Measurements from ENCODE around the gene OR6V1. TPM values are rescaled to one million over a fixed set of nuclear protein-coding genes. Genes with fewer than 3 reads are reported as not detected.
A peak's percentile ranks its signal among the peaks of the same experiment; 100 is the strongest.
"Not testable (repeated sequence)": the region's sequence is repeated elsewhere in the genome, so short reads cannot be mapped to it uniquely, and the experiment has no call there.

The OR6V1 gene
- polyA plus RNA-seq, 6 donors from 2014 or later: not detected

DNA sequence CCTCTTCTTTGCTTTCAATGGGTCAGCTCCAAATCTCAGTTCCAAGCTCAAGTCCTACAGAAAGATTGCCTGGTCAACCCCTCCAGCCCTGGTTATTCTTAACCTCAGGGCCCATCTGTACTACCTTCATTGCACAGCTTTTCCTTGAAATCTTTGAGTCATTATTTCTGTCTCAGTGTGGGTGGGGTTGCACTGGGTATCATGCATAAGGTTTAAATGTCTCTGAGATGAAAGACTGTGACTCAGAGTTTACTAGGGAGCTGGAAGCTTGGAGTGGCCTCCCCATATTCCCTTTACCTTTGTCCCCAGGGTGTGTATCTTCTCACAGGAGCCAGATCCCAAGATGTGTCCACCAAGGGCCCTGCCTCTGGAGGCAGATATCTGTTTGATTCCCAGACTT is 3.3 kb upstream of the OR6V1 start:
- Mint-ChIP-seq H3K27me3 (no peaks in the 10 kb centered on the region), H3K27ac (no peak overlapping the region)

DNA sequence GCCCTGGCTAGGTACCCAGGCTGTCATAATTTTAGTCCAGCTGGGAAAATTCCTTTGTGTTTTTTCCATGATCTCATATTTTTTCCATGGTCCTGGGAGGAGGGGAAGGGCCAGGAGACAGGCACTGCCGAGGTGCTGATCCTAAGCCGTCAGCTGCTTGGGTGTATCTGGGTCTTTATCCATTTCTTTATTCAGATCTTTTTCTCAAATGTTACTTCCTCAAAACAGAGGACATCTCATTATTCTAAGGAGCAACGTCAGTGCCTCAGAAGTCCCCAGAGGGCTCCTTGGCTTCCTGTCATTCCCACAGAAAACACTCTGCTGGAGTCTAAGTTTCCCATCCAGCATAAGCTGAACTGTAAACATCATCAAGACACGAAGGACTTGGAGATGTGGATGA is 2.8 kb upstream of the OR6V1 start:
- Mint-ChIP-seq H3K36me3 (no peaks in the 10 kb centered on the region), H3K27ac (peak overlapping the region in 2 of 6 donors; percentile 3 to 59), H3K9me3 (no peaks in the 10 kb centered on the region), H3K27me3 (no peaks in the 10 kb centered on the region), H3K4me3 (peak overlapping the region in 7 of 8 donors; percentile 45 to 81 (median 53)), H3K4me1 (peaks cover 53 to 74% (median 67%) of the 10 kb centered on the region in 3 donors)
- DNase-seq (no peak), ATAC-seq (ENCODE audit: low read depth in 2 of 2) (peak; percentile 50 to 54)

More for the DNA sequence above, 3.3 kb upstream of the OR6V1 start:
- peak overlapping the region in 2 of 8 donors; percentile 26 to 63 for H3K4me3 Mint-ChIP-seq
- H3K36me3 Mint-ChIP-seq: no peaks in the 10 kb centered on the region
- H3K9me3 Mint-ChIP-seq: no peaks in the 10 kb centered on the region
- ATAC-seq (ENCODE audit: low read depth in 2 of 2) (no peak), DNase-seq (no peak)
- peaks cover 53 to 70% (median 66%) of the 10 kb centered on the region in 3 donors for H3K4me1 Mint-ChIP-seq

- ATAC-seq (ENCODE audit: low read depth in 2 of 2) (no peak), DNase-seq (no peak)
- H3K27ac Mint-ChIP-seq: peak overlapping the region in 1 of 6 donors; percentile 9
- H3K36me3 Mint-ChIP-seq: no peaks in the 10 kb centered on the region
- H3K27me3 Mint-ChIP-seq: no peaks in the 10 kb centered on the region
- peaks cover 0 to 2% (median 0%) of the 10 kb centered on the region in 7 donors for H3K9me3 Mint-ChIP-seq
- peak overlapping the region in 1 of 8 donors; percentile 71 for H3K4me3 Mint-ChIP-seq
- peaks cover 53 to 70% (median 63%) of the 10 kb centered on the region in 3 donors for H3K4me1 Mint-ChIP-seq
Observed at GRCh38 chr7:143050931-143051330, 1.2 kb upstream of the OR6V1 start.

DNA sequence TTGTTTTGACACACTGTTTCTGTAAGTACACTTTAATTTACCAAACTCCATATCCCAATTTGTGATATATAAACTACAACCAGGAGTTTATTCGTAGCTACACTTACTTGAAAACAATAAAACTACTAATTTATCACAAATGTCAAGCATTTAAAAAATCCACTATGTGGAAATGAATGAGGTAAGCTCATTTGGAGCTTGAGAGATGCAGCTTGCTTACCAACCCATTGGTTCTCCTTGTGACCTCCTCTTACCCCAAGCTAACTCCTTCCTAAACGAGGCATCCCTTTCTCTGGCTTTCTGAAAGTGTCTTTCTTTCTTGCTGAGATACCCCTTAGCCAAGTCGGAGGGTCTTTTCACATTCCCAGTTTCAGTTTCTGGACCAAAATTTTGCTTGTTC is 2.5 kb downstream of the OR6V1 start:
- Mint-ChIP-seq H3K9me3 (peaks cover 0 to 2% (median 0%) of the 10 kb centered on the region in 7 donors), H3K27ac (no peak overlapping the region), H3K4me3 (no peak overlapping the region), H3K4me1 (peaks cover 34 to 55% (median 44%) of the 10 kb centered on the region in 3 donors), H3K36me3 (no peaks in the 10 kb centered on the region), H3K27me3 (no peaks in the 10 kb centered on the region)
- ATAC-seq (ENCODE audit: low read depth in 2 of 2): no peak
- DNase-seq: no peak

DNA sequence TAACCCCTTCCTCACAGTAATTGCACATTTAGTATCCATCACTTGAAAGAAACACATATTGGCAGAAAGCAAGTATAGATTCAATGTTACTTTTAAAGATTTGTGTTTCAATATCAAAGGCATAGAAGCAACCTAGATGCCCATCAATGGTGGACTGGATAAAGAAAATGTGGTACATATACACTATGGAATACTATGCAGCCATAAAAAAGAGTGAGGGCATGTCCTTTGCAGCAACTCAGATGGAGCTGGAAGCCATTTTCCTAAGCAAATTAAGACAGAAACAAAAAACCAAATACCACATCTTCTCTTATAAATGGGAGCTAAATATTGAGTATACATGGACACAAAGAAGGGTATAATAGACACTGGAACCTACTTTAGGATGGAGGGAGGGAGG is 3.6 kb downstream of the OR6V1 start:
- peaks cover 32 to 54% (median 42%) of the 10 kb centered on the region in 3 donors for H3K4me1 Mint-ChIP-seq
- peaks cover 0 to 2% (median 0%) of the 10 kb centered on the region in 7 donors for H3K9me3 Mint-ChIP-seq
- no peak overlapping the region for H3K27ac Mint-ChIP-seq
- H3K27me3 Mint-ChIP-seq: no peaks in the 10 kb centered on the region
- no peak overlapping the region for H3K4me3 Mint-ChIP-seq
- DNase-seq (no peak), ATAC-seq (ENCODE audit: low read depth in 2 of 2) (no peak)
- H3K36me3 Mint-ChIP-seq: no peaks in the 10 kb centered on the region

DNA sequence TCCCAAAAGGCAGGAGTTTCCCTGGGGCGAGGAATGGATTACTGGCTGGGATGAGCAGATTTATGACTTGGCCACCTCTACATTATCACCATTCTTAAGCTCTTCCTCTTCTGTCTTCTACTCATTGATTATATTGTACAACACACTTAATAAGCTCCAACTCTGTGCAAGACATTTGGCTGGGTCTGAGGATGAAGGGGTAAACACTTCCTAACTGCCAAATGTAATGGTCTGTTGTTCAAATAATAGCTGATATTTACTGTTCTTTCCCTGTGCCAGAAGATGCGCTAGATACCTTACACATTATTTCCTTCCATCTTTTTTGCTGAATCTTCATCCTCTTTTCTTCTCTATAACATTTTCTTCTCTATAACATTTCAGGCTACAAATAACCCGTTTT is 11.6 kb downstream of the OR6V1 start:
- H3K27ac Mint-ChIP-seq: peak overlapping the region in 1 of 6 donors; percentile 20
- ATAC-seq (ENCODE audit: low read depth in 2 of 2) (no peak), DNase-seq (no peak)
- peaks cover 9 to 30% of the 10 kb centered on the region in 2 donors for H3K36me3 Mint-ChIP-seq
- no peak overlapping the region for H3K4me3 Mint-ChIP-seq
- peaks cover 0 to 17% (median 9%) of the 10 kb centered on the region in 7 donors for H3K9me3 Mint-ChIP-seq
- no peaks in the 10 kb centered on the region for H3K27me3 Mint-ChIP-seq
- H3K4me1 Mint-ChIP-seq: peaks cover 24 to 48% (median 29%) of the 10 kb centered on the region in 3 donors

- peaks cover 21 to 31% (median 23%) of the 10 kb centered on the region in 3 donors for H3K4me1 Mint-ChIP-seq
- H3K4me3 Mint-ChIP-seq: peak overlapping the region in 1 of 8 donors; percentile 1
- no peaks in the 10 kb centered on the region for H3K27me3 Mint-ChIP-seq
- H3K9me3 Mint-ChIP-seq: peaks cover 0 to 12% (median 7%) of the 10 kb centered on the region in 7 donors
- DNase-seq: no peak
- H3K36me3 Mint-ChIP-seq: peaks cover 9 to 21% of the 10 kb centered on the region in 2 donors
- no peak overlapping the region for H3K27ac Mint-ChIP-seq
- ATAC-seq (ENCODE audit: low read depth in 2 of 2): no peak
Observed at GRCh38 chr7:143068446-143068845, 16.3 kb downstream of the OR6V1 start.

DNA sequence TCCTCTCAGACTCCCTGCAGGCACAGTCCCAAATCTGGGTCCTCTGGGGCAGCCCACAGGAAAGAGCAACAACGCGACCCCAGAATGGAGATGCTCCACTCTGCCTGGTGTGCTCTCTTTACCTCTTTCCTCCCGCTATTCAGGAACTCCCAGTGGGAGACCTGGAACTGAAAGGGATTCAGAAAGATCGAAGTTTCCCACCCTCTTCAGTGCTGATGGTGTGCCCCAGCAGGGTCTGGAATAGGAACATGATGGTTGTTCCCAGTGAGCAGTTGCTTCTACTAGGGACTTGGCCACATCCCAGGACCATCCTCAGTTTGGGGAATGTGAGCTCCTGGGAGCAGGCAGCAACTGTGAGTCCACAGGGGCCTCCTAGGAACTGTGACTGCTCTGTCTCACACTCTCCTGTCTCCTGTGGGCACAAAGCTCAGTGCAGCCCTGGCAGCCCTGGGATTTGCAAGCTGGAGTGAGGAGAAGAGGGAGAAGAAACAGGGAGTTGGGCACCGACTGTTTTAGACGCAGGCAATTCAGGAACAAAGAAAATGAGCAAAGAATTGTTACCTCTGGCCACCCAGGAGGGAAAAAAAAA is 17.9 kb downstream of the OR6V1 start:
- Mint-ChIP-seq H3K4me3 (no peak overlapping the region), H3K9me3 (peaks cover 0 to 10% (median 5%) of the 10 kb centered on the region in 7 donors), H3K36me3 (peaks cover 0 to 9% of the 10 kb centered on the region in 2 donors), H3K27me3 (no peaks in the 10 kb centered on the region), H3K27ac (peak overlapping the region in 1 of 6 donors; percentile 90), H3K4me1 (peaks cover 21 to 33% (median 24%) of the 10 kb centered on the region in 3 donors)
- ATAC-seq (ENCODE audit: low read depth in 2 of 2) (no peak), DNase-seq (no peak)

DNA sequence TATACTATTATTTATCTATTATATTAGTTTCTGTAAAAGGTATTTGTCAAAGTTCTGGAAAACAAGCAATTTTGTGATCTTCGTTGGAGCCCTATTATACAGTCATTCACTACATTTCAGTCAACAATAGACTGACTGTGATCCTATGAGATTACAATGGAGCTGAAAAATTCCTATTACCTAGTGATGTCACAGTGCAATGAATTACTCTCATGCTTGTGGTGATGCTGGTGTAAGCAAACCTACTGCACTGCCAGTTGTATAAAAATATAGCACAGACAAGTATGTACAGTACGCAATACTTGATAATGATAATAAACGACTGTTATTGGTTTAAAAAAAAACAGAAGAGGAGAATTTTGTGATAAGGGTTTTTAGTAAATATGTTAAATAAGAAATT is 21.4 kb downstream of the OR6V1 start:
- ATAC-seq (ENCODE audit: low read depth in 2 of 2): no peak
- Mint-ChIP-seq H3K9me3 (peaks cover 0 to 7% (median 4%) of the 10 kb centered on the region in 7 donors), H3K4me3 (no peak overlapping the region), H3K4me1 (peaks cover 38 to 63% (median 46%) of the 10 kb centered on the region in 3 donors), H3K36me3 (peaks cover 0 to 5% of the 10 kb centered on the region in 2 donors), H3K27ac (no peak overlapping the region), H3K27me3 (no peaks in the 10 kb centered on the region)
- DNase-seq: no peak

- Mint-ChIP-seq H3K27ac (no peak overlapping the region), H3K4me1 (peaks cover 35 to 62% (median 43%) of the 10 kb centered on the region in 3 donors), H3K9me3 (peaks cover 0 to 13% (median 10%) of the 10 kb centered on the region in 7 donors), H3K27me3 (no peaks in the 10 kb centered on the region), H3K36me3 (peaks cover 0 to 6% of the 10 kb centered on the region in 2 donors), H3K4me3 (no peak overlapping the region)
- DNase-seq (no peak), ATAC-seq (ENCODE audit: low read depth in 2 of 2) (no peak)
Observed at GRCh38 chr7:143074141-143074540, 22.0 kb downstream of the OR6V1 start.

- peaks cover 16 to 65% (median 60%) of the 10 kb centered on the region in 7 donors for H3K9me3 Mint-ChIP-seq
- DNase-seq (peak; percentile 84), ATAC-seq (ENCODE audit: low read depth in 2 of 2) (peak; percentile 97 to 98)
- no peaks in the 10 kb centered on the region for H3K27me3 Mint-ChIP-seq
- H3K4me1 Mint-ChIP-seq: peaks cover 49 to 63% (median 58%) of the 10 kb centered on the region in 3 donors
- peaks cover 22 to 39% of the 10 kb centered on the region in 2 donors for H3K36me3 Mint-ChIP-seq
- peak overlapping the region; percentile 47 to 92 (median 78) for H3K4me3 Mint-ChIP-seq
- peak overlapping the region; percentile 19 to 99 (median 96) for H3K27ac Mint-ChIP-seq
Observed at GRCh38 chr7:143085109-143085508, 33.0 kb downstream of the OR6V1 start.

- H3K4me3 Mint-ChIP-seq: peak overlapping the region; percentile 47 to 92 (median 78)
- peaks cover 23 to 38% of the 10 kb centered on the region in 2 donors for H3K36me3 Mint-ChIP-seq
- DNase-seq (peak; percentile 46), ATAC-seq (ENCODE audit: low read depth in 2 of 2) (peak; percentile 44 to 51)
- H3K27me3 Mint-ChIP-seq: not testable (repeated sequence)
- peak overlapping the region; percentile 19 to 99 (median 96) for H3K27ac Mint-ChIP-seq
- H3K4me1 Mint-ChIP-seq: peaks cover 49 to 63% (median 60%) of the 10 kb centered on the region in 3 donors
- H3K9me3 Mint-ChIP-seq: peaks cover 16 to 66% (median 61%) of the 10 kb centered on the region in 7 donors
Observed at GRCh38 chr7:143085610-143086009, 33.5 kb downstream of the OR6V1 start.

DNA sequence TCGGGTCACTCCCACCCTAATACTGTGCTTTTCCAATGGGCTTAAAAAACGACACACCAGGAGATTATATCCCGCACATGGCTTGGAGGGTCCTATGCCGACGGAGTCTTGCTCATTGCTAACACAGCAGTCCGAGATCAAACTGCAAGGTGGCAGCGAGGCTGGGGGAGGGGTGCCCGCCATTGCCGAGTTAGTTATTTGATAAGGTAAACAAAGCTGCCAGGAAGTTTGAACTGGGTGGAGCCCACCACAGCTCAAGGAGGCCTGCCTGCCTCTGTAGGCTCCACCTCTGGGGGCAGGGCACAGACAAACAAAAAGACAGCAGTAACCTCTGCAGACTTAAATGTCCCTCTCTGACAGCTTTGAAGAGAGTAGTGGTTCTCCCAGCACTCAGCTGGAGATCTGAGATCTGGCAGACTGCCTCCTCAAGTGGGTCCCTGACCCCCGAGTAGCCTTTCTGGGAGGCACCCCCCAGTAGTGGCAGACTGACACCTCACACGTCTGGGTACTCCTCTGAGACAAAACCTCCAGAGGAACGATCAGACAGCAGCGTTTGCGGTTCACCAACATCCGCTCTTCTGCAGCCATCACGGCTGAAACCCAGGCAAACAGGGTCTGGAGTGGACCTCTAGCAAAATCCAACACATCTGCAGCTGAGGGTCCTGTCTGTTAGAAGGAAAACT is 36.5 kb downstream of the OR6V1 start:
- DNase-seq; ATAC-seq (ENCODE audit: low read depth in 2 of 2); H3K27me3 Mint-ChIP-seq: not testable (repeated sequence)
- Mint-ChIP-seq H3K4me3 (peak overlapping the region in 1 of 8 donors; percentile 10), H3K27ac (peak overlapping the region in 1 of 6 donors; percentile 13), H3K4me1 (peaks cover 41 to 60% (median 57%) of the 10 kb centered on the region in 3 donors), H3K9me3 (peaks cover 11 to 60% (median 43%) of the 10 kb centered on the region in 7 donors), H3K36me3 (peaks cover 26 to 34% of the 10 kb centered on the region in 2 donors)
